WI38 (cell line): ENCODE data around the gene NUFIP2.
"Not testable (repeated sequence)": the region's sequence is repeated elsewhere in the genome, so short reads cannot be mapped to it uniquely, and the experiment has no call there.

Source experiments
- H3K4me3 ChIP-seq: 2 replicates; pipeline ENCODE4 v1.5.1; 2011; ENCODE audit warnings: low read depth, mild to moderate bottlenecking, control low read depth, low read length
- TF ChIP-seq, protein P1 (sequence below): IDR thresholded peaks from 2 replicates; pipeline ENCODE4 v1.5.1; 2012; ENCODE audit warnings: low read depth, mild to moderate bottlenecking, control low read depth, low read length

The NUFIP2 gene

GRCh38 chr17:29293890-29294579 is at the start of gene NUFIP2:
TSS of gene NUFIP2 (minus strand) at chr17:29294148. CDS start at chr17:29294059, 89 bp downstream.
- TF ChIP-seq, protein P1, sequence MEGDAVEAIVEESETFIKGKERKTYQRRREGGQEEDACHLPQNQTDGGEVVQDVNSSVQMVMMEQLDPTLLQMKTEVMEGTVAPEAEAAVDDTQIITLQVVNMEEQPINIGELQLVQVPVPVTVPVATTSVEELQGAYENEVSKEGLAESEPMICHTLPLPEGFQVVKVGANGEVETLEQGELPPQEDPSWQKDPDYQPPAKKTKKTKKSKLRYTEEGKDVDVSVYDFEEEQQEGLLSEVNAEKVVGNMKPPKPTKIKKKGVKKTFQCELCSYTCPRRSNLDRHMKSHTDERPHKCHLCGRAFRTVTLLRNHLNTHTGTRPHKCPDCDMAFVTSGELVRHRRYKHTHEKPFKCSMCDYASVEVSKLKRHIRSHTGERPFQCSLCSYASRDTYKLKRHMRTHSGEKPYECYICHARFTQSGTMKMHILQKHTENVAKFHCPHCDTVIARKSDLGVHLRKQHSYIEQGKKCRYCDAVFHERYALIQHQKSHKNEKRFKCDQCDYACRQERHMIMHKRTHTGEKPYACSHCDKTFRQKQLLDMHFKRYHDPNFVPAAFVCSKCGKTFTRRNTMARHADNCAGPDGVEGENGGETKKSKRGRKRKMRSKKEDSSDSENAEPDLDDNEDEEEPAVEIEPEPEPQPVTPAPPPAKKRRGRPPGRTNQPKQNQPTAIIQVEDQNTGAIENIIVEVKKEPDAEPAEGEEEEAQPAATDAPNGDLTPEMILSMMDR = no peak
- peak within 1 kb of the TSS; percentile 99 for H3K4me3 ChIP-seq

- TF ChIP-seq, protein P1 = no peak
- no peak overlapping the region for H3K4me3 ChIP-seq
Observed at GRCh38 chr17:29342158-29342765, 48.3 kb upstream of the NUFIP2 start.

- TF ChIP-seq, protein P1 = no peak
Observed at GRCh38 chr17:29341726-29342125, 47.8 kb upstream of the NUFIP2 start.

DNA sequence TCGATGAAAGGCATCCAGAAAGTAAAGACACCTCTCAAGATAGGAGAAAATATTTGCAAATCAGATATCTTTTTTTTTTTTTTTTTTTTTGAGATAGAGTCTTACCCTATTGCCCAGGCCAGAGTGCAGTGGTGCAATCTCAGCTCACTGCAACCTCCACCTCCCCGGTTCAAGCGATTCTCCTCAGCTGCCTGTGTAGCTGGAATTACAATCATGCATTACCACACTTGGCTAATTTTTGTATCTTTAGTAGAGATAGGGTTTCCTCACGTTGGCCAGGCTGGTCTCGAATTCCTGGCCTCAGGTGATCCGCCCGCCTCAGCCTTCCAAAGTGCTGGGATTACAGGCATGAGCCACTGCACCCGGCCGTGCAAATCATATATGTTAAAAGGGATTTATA is 45.1 kb upstream of the NUFIP2 start:
- not testable (repeated sequence) for H3K4me3 ChIP-seq

More at GRCh38 chr17:29341726-29342125, 47.8 kb upstream of the NUFIP2 start:
- no peak overlapping the region for H3K4me3 ChIP-seq

DNA sequence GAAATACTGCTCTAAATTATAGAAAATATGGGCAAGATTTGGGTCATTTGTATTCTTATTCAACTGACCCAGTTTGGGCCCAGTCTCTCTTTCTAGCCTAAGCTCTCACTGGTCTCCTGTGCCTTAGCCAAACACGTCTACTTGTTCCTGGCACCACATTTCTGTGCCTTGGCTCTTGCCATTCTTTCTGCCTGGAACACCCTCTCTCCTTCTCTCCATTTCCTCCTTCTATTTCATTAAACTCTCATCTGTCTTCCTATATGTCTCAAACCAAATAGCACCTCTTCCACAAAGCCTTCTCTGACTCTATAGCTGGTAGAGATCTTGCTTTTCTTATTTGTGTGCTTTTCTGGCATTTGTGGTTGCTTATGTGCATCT is 37.7 kb upstream of the NUFIP2 start:
- TF ChIP-seq, protein P1 = no peak
- no peak overlapping the region for H3K4me3 ChIP-seq

- TF ChIP-seq, protein P1 = no peak
- no peak overlapping the region for H3K4me3 ChIP-seq
Observed at GRCh38 chr17:29331075-29331707, 37.2 kb upstream of the NUFIP2 start.

GRCh38 chr17:29327412-29327811 is 33.5 kb upstream of the NUFIP2 start:
- TF ChIP-seq, protein P1 = no peak

More at GRCh38 chr17:29327412-29327811, 33.5 kb upstream of the NUFIP2 start:
- H3K4me3 ChIP-seq = no peak overlapping the region
